Heart left ventricle (tissue), 13 donors: ENCODE data around the gene USP53.

Experiments used
- CTCF ChIP-seq, 12 donors: fragments of 200-600 bp; sonication (generic) in 4 of 12; IDR thresholded peaks; one replicate each; pipeline versions ENCODE4 v1.5.0 to v1.8.0; 2018 to 2022; ENCODE audit warnings: antibody characterized with exemption in 12 of 12, mild to moderate bottlenecking in 5 of 12
- POLR2A ChIP-seq, 2 donors: fragments of 450-650 bp; IDR thresholded peaks; one replicate each; pipeline ENCODE4 v1.6.1; 2017; ENCODE audit warnings: antibody characterized with exemption in 2 of 2, mild to moderate bottlenecking in 2 of 2, moderate library complexity in 2 of 2
- donor health status: ischemic (EF 13 %, LVEDD 7.1; RV severe dilation, severe dysfunction).
- donor health status: DM: no; HTN: yes; CAD: no.
- donor health status: DM: no; HTN: no; CAD: no.
- donor health status: ischemic (EF 25% LVEDD 6.9; RV normal size, moderate dysfunction).
- donor health status: ischemic (EF 25% LVEDD 5.7; RV mildly dilated, moderate dysfunction).
- donor health status: ischemic (EF 35%, LVEDD 5.7; RV mildly dilated, moderate dysfunction).
- donor health status: nonischemic (EF 11% LVEDD 7.7; RV severe dilation, severe dysfunction).
- donor health status: DM: yes; HTN: yes; CAD: no.
- donor health status: PGD.
- donor health status: ischemic (EF 29% LVEDD 5.4; RV normal size, mild dysfunction).
- donor health status: nonischemic (EF 23%, LVEDD 6.1; RV moderate dilation, normal function).

- TF ChIP-seq CTCF (IDR thresholded peaks at IDR 0.05) (peak in 2 of 12 donors; percentile 8 to 18), POLR2A (IDR thresholded peaks at IDR 0.05) (peak in 1 of 2 donors; percentile 71)
Observed at GRCh38 chr4:119300101-119300978, 87.8 kb downstream of the USP53 start.
